Ovary (tissue), 9 donors: ENCODE results near the gene CENPP. TPM values are rescaled to one million over a fixed set of nuclear protein-coding genes. Genes with fewer than 3 reads are reported as not detected.

ENCODE experiments used
- DNase-seq, 5 donors: peaks; one replicate each; pipeline ENCODE4 v3.0.0-alpha.2; 2019 to 2020
- H3K27ac ChIP-seq, 2 donors: fragments of 200-600 bp; one replicate each; pipeline versions ENCODE4 v1.5.1 to v1.8.0; 2019 to 2022
- H3K27me3 ChIP-seq: fragments of 200-600 bp; one replicate; pipeline ENCODE4 v1.8.0; 2022
- H3K36me3 ChIP-seq: fragments of 200-600 bp; sonication (generic); one replicate; pipeline ENCODE4 v1.5.1; 2019
- H3K4me1 ChIP-seq: one replicate; pipeline ENCODE4 v1.8.1; 2013; ENCODE audit warnings: mild to moderate bottlenecking, moderate library complexity; ENCODE audit not compliant: insufficient read depth
- H3K4me3 ChIP-seq: fragments of 200-600 bp; sonication (generic); one replicate; pipeline ENCODE4 v1.5.1; 2017
- H3K9me3 ChIP-seq, 2 donors: fragments of 200-600 bp in 1 of 2; sonication (generic) in 1 of 2; one replicate each; pipeline versions ENCODE4 v1.5.1 to v1.8.1; 2013 to 2019; ENCODE audit warnings: mild to moderate bottlenecking in 1 of 2, moderate library complexity in 1 of 2
- CTCF ChIP-seq, 3 donors: fragments of 450-650 bp in 2 of 3; fragments of 200-600 bp in 1 of 3; IDR thresholded peaks; one replicate each; pipeline versions ENCODE4 v1.5.1 to v1.8.0; 2016 to 2022; ENCODE audit warnings: antibody characterized with exemption in 3 of 3, mild to moderate bottlenecking in 1 of 3
- EP300 ChIP-seq: sonication (generic); formaldehyde crosslinking; IDR thresholded peaks from one replicate; pipeline ENCODE4 v1.6.1; 2017; ENCODE audit warnings: antibody characterized with exemption
- POLR2A ChIP-seq: fragments of 450-650 bp; IDR thresholded peaks from one replicate; pipeline ENCODE4 v1.6.1; 2017; ENCODE audit warnings: antibody characterized with exemption, mild to moderate bottlenecking, moderate library complexity
- WGBS, 3 donors: extraction: QIAGEN DNeasy Blood & Tissue Kit in 1 of 3; methylation state at CpG; one replicate each; pipeline versions ENCODE4 v1.1.5 to v1.1.7; 2013 to 2017; 5-methylcytosine and 5-hydroxymethylcytosine counted together
- intact Hi-C, 4 donors: fragments of 100-400 bp; cut with DNase I; formaldehyde crosslinking; loops; one replicate each; pipeline versions ENCODE4 v1.11.0 to v1.15.1; 2022 to 2023
- polyA plus RNA-seq, 2 donors: library from polyadenylated mRNA; stranded (reverse); fragments of 200-250 nt in 1 of 2; fragments of 350-450 nt in 1 of 2; fragmentation: Illumina TruSeq in 1 of 2; extraction: RNeasy Lipid Tissue Mini Kit (QIAGEN cat#74804) in 1 of 2; gene quantifications; one replicate each; pipeline ENCODE4 v1.2.3, GENCODE V29; 2013 to 2014
- total RNA-seq, 7 donors: library from RNA; depleted of rRNA in 2 of 7; stranded (reverse); fragments of >200 nt in 2 of 7; fragmentation: NEBNext Ultra II Directional in 3 of 7; extraction: Animal tissue kit (Norgen Biotek cat#: 25700) in 3 of 7; gene quantifications; one replicate each; pipeline versions ENCODE4 v1.1.0 to v1.2.4, GENCODE V29; 2016 to 2023
- donor health status: DM: no; HTN: no; CAD: no; lungs with moderate emphysema.
- donor health status: DM: no; HTN: no; CAD: no.
- donor health status: Bipolar disorder and iron deficiency.
- donor health status: DM: yes; HTN: yes; CAD: no.
- donor health status: DM: no; HTN: no; CAD: no.
- donor health status: DM: yes; HTN: yes; CAD: no.

Gene CENPP
- total and polyA plus RNA-seq, 9 donors = 1.4 to 9.5 (median 5.8) TPM

GRCh38 chr9:92639124-92639523 lies 313.4 kb downstream of the CENPP start:
- TF ChIP-seq POLR2A (no peak), EP300 (no peak), CTCF (IDR thresholded peaks at IDR 0.05) (no peak)
- Histone ChIP-seq H3K4me1 (no peaks in the 10 kb centered on the region), H3K36me3 (no peaks in the 10 kb centered on the region), H3K4me3 (no peak overlapping the region), H3K27ac (no peak overlapping the region), H3K27me3 (no peaks in the 10 kb centered on the region), H3K9me3 (no peaks in the 10 kb centered on the region)
- no peak for DNase-seq
- intact Hi-C loops = loop anchor here (5.0 to 10.0 kb wide), 7 partner anchors 194 to 504 kb away; no protein-coding TSS in a partner anchor
- WGBS, 3 donors = 94 to 98% (median 96%) methylated on average over 7 of the region's 7 CpGs

- DNase-seq = peak in 3 of 5 donors; percentile 10 to 26 (median 13)
- H3K27ac ChIP-seq = no peak overlapping the region
- H3K27me3 ChIP-seq = no peaks in the 10 kb centered on the region
- no peaks in the 10 kb centered on the region for H3K36me3 ChIP-seq
- H3K4me1 ChIP-seq = no peaks in the 10 kb centered on the region
- TF ChIP-seq POLR2A = no peak
- no peak for TF ChIP-seq CTCF (IDR thresholded peaks at IDR 0.05)
- no peak for TF ChIP-seq EP300
- intact Hi-C loops = loop anchor here (5.0 to 10.0 kb wide), 8 partner anchors 125 to 505 kb away; no protein-coding TSS in a partner anchor
- no peak overlapping the region for H3K4me3 ChIP-seq
- WGBS, 3 donors = 90 to 91% (median 91%) methylated on average over 9 of the region's 9 CpGs
- no peaks in the 10 kb centered on the region for H3K9me3 ChIP-seq
Measured at GRCh38 chr9:92639791-92640271, 314.1 kb downstream of the CENPP start.

GRCh38 chr9:92640398-92641091 lies 314.8 kb downstream of the CENPP start:
- Histone ChIP-seq H3K27me3 (no peaks in the 10 kb centered on the region), H3K4me3 (no peak overlapping the region), H3K9me3 (peaks cover 0 to 3% of the 10 kb centered on the region in 2 donors), H3K36me3 (no peaks in the 10 kb centered on the region), H3K27ac (no peak overlapping the region), H3K4me1 (no peaks in the 10 kb centered on the region)
- no peak for TF ChIP-seq EP300
- no peak for TF ChIP-seq POLR2A
- no peak for TF ChIP-seq CTCF (IDR thresholded peaks at IDR 0.05)
- WGBS, 3 donors = 83 to 89% (median 84%) methylated on average over 8 of the region's 8 CpGs
- intact Hi-C loops = loop anchor here in 1 of 4 donors (10.0 kb wide), 1 partner anchor 126 kb away; no protein-coding TSS in a partner anchor
- DNase-seq = peak in 3 of 5 donors; percentile 12 to 24 (median 13)

- peak in 1 of 5 donors; percentile 13 for DNase-seq
- no peaks in the 10 kb centered on the region for H3K27me3 ChIP-seq
- no peak for TF ChIP-seq EP300
- TF ChIP-seq POLR2A = no peak
- no peak for TF ChIP-seq CTCF (IDR thresholded peaks at IDR 0.05)
- WGBS, 3 donors = 81 to 89% (median 86%) methylated on average over 20 of the region's 20 CpGs
- H3K4me1 ChIP-seq = no peaks in the 10 kb centered on the region
- H3K9me3 ChIP-seq = peaks cover 0 to 3% of the 10 kb centered on the region in 2 donors
- H3K27ac ChIP-seq = no peak overlapping the region
- no peak overlapping the region for H3K4me3 ChIP-seq
- no peaks in the 10 kb centered on the region for H3K36me3 ChIP-seq
- intact Hi-C loops = loop anchor here in 1 of 4 donors (10.0 kb wide), 1 partner anchor 126 kb away; no protein-coding TSS in a partner anchor
Measured at GRCh38 chr9:92641092-92641809, 315.5 kb downstream of the CENPP start.
